Activated CD8-positive, alpha-beta memory T cell treated with anti-CD3 and anti-CD28 coated beads for 48 hours (primary cell): Measurements from ENCODE around the gene DMD.
"Not testable (repeated sequence)": the region's sequence is repeated elsewhere in the genome, so short reads cannot be mapped to it uniquely, and the experiment has no call there.

ENCODE experiments used
- DNase-seq, 3 experiments: peaks; one replicate each; pipeline ENCODE4 v3.0.0-alpha.2; 2020; ENCODE audit warnings: low read depth in 2 of 3, low spot score in 2 of 3

DMD gene

DNA sequence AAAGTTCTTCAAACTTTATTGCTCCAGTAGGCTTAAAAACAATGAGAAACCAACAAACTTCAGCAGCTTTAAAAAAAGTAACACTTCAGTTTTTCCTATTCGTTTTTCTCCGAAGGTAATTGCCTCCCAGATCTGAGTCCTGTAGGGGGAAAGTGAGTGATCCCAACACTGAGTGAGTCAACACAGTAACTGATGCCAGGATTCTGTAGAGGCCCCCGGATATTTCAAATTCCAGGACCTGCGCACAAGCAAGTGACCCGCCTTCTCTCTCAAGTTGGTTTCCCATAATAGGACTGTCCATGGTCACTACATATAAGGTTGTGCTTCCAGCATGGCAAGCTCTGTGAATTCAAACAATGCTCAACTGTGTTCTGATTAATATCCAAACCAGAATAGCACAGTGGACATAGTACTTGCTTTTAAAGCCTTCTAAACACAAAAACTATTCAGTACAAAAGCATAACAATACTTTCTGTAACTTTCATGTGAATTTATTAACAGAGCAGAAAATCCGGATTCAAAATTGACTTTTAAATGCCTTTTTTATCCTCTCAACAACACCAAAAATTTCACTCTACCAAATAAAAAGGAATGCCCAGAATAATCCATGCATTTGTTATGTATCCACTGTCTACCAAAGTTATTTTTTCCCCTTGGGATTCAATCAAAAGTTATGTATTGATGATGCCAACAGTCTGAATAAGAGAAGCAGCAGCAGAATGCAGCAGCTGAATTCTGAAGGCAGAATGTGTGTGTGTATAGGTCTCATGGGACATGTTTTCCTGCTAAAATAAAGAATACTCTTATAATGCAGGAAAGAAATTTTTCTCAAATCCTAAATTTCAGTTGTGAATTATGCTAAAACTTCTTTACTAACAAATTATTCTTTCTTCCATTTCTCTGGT, at the start of gene DMD:
Gene DMD, minus strand, starts transcription at position 194 of the 905 bp plus-strand sequence. CDS start 237 bp downstream, outside the sequence.
- DNase-seq = no peak

- no peak for DNase-seq
These were observed 41.0 kb upstream of the DMD start for GRCh38 chrX:33252306-33252825.

DNA sequence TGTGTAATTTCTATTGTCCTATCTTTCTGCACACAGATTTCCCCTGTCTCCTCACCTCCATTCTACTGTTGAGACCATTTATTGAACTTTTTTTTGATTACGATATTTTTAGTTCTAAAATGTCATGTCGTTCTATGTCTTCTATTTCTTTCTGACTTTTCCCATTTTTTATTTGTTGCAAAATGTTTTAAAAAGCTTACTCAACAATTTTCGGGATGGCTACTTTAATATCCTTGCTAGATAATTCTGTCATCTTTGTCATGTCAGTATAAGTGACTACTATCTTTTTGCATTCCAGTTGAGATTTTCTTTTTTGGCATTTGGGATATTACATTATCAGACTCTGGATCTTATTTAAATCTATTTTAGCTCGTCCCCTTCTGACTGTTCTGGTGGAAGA, 7.5 kb upstream of the DMD start:
- no peak for DNase-seq

- no peak for DNase-seq
These were observed 1.2 kb downstream of the DMD start for GRCh38 chrX:33210156-33210555.

- no peak for DNase-seq
These were observed 4.3 kb downstream of the DMD start for GRCh38 chrX:33207056-33207455.

DNA sequence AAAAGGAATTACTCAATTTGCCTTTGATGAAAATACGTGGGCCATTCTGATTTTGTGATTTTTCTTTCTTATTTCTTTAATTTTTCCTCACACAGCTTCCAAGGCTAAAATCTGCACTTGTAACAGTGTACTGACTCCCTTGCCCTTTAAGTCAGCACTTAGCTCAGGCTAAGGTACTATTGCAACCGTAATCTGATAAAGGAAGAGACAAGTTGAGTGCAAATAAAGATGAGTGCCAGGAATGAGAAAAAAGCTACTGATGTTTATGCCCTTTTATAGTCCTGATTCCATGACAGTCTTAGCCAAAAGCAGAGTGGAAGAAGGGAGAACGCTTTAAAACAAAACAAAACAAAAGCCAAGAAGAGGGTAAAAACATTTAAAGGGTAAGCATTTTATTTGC, 6.0 kb downstream of the DMD start:
- no peak for DNase-seq

- no peak for DNase-seq
These were observed 6.5 kb downstream of the DMD start for GRCh38 chrX:33204889-33205288.

- no peak for DNase-seq
These were observed 12.6 kb downstream of the DMD start for GRCh38 chrX:33198561-33199279.

DNA sequence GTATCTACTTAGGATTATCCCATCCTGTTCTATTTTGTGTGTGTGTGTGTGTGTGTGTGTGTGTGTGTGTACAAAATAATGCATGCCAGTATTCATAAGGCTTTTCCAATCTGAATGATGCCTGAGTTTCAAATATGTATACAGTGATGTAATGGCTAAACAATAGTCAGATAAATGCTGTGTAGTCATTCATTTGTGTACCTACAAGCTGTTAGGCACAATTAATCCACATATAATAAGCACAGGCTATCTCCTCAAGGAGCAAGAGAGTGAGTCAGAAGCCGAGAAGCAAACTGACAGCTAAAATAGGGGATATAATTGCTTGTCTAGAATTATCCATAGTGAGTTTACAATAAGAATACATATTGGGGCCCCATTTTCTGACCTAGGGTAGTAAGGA, 15.7 kb downstream of the DMD start:
- DNase-seq = no peak

DNA sequence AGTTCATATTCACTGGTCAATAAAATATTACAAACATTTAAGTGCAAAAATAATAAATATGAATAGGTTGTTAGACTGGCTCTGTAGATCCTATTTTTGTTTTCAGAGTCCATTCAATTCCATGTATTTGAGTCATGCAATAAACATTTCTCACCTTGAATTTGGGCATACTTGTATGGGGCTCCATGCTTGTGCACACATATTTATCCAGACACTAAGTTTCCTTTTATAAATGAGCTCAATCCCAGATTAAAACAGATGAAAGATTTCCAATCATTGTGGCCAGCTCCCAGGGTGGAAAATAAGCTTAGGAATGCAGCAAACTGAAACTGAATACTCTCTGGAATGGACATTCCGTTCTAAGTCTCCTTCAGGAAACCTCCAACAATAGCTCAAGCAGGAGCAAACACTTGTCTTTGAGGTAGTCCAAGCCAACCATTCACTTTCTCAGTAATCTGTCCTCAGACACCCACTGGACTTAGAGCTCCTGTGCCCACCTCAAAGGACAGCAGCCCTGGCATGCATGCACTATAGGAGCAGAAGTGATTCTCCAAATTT, 16.4 kb downstream of the DMD start:
- no peak for DNase-seq

DNA sequence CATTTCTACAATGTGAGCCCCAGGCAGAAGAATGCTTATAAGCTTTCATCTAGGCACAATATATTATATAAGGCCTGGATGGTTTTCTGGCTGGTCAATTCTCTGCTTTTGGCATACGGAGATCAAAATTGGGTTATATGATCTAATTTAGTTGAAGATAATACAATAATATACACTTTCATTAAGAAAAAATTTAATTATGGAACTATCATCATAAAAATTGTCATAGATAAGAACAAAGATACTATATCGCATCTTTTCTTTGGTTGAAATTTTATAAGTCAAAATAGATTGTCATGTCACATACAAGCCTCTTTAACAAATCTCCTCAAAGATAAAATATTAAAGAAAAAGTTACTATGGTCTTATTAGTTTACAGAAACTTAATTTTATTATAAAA, 17.1 kb downstream of the DMD start:
- DNase-seq = no peak

- no peak for DNase-seq
These were observed 21.3 kb downstream of the DMD start for GRCh38 chrX:33190016-33190415.

DNA sequence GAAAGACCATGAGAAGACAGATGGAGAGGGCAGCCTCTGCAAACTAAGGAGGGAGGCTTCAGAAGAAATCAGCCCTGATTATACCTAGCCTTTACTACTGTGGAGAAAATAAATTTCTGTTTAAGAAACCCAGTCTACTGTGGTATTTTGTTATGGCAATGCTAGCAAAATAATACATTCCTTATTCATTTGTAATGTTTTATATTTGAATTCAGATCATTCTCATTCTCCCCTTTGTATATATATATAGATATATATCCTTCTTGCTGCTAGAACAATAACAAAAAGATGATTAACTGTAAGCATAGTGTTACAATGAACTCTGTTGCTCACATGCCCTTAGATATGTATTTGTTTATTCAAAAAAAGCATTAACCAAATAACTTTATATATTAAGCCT, 22.5 kb downstream of the DMD start:
- DNase-seq = no peak

- DNase-seq = no peak
These were observed 23.1 kb downstream of the DMD start for GRCh38 chrX:33188286-33188685.

DNA sequence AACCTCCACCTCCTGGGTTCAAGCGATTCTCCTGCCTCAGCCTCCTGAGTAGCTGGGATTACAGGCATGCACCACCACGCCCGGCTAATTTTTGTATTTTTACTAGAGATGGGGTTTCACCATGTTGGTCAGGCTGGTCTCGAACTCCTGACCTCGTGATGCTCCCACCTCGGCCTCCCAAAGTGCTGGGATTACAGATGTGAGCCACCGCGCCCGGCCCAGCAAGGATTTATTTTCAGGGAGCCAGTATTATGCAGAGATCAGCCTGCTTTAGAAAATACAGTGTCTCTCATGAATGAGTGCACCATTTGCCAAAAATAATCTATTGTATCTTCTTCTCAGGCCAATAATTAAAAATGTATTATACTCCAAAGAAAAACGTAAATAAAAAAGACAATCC, 26.5 kb downstream of the DMD start:
- not testable (repeated sequence) for DNase-seq

GRCh38 chrX:33183361-33183760, 28.0 kb downstream of the DMD start:
- no peak for DNase-seq

- no peak for DNase-seq
These were observed 32.7 kb downstream of the DMD start for GRCh38 chrX:33178690-33179089.

- no peak for DNase-seq
These were observed 33.1 kb downstream of the DMD start for GRCh38 chrX:33178218-33178617.

DNA sequence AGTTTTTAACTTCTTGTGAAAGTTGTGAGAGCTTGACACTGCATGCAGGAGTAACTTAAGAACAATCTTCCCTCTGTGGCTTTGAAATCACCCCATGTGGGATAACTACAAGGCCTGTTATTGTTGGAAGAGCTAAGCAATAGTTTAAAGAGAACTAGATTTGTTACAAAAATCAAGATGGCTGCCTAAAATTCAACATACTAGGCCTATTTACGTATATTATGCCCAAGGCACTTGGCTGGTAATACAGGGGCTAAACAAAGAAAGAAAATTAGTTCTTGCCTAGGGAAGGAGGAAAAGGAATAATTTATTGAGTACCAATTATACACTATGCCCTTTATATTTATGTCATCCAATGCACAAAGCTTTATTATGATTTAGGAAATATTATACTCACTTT, 36.1 kb downstream of the DMD start:
- DNase-seq = no peak

DNA sequence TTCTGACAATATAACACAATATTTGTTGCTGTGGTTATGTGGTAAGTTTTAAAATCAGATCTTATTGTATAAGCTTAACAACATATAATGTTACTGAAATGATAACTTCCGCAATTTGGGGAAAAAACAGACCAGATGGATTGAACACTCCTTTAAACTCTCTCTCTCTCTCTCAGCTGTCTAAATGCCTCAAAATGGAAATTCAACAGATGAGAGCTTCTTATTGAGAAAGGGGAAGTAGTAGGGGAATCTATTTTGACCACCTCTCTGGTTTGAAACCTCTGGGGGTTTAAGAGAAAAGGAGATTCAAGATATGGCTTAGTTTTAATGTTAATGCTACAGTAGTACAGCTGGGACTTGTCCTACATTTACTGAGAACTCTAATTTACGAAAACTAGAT, 40.3 kb downstream of the DMD start:
- no peak for DNase-seq

DNA sequence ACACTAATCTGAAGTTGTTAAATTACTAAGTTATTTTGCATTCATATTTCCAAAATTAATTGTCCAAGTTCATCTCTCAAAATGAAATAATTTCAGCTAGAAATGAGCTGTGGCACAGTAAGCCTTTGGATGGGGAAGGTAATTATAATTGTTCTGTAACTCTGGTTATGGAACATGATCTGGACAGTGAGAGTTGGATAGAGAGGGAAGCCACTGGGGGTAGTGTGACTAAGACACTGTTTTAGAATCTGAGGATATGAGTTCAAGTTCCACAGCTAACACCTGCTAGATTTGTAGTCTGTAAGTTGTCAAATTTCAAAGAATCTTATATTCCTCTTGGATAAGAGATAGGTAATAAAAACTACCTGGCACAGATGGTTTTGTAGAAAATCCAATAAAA, 49.5 kb downstream of the DMD start:
- DNase-seq = no peak

- DNase-seq = no peak
These were observed 51.1 kb downstream of the DMD start for GRCh38 chrX:33160273-33160672.
